MCF 10A (cell line): ENCODE results near the gene AS3MT. TPM values are rescaled to one million over a fixed set of nuclear protein-coding genes. Genes with fewer than 3 reads are reported as not detected.

ENCODE experiments used
- BruUV-seq: library from RNA; stranded (reverse); fragments of 400-500 nt; replicated peaks from 2 replicates; lab custom pipeline; 2021; lab: Mats Ljungman, UMichigan
- CTCF ChIA-PET: fragments of 300-600 bp; sonication (Branson Sonifier 250); formaldehyde crosslinking; extraction: SDS; loops from one replicate; lab custom pipeline; 2021; ENCODE audit warnings: antibody characterized with exemption, inconsistent platforms; lab: Yijun Ruan, JAX
- POLR2A ChIA-PET: fragments of 300-600, 350-650 bp; sonication (Branson Sonifier 250); formaldehyde crosslinking; extraction: SDS; loops from one replicate; lab custom pipeline; 2020; ENCODE audit warnings: antibody characterized with exemption, inconsistent platforms; lab: Yijun Ruan, JAX
- DNase-seq: peaks from one replicate; pipeline ENCODE4 v3.0.0-alpha.2; 2018; ENCODE audit not compliant: unreplicated experiment
- H3K27ac Mint-ChIP-seq: one replicate; pipeline ENCODE4 v1.8.0; 2022; ENCODE audit warnings: mild to moderate bottlenecking, low read depth, mixed read lengths; ENCODE audit not compliant: unreplicated experiment
- H3K27me3 Mint-ChIP-seq: one replicate; pipeline ENCODE4 v1.8.0; 2022; ENCODE audit warnings: mixed read lengths; ENCODE audit not compliant: insufficient read depth, unreplicated experiment
- H3K36me3 Mint-ChIP-seq: one replicate; pipeline ENCODE4 v1.8.0; 2022; ENCODE audit warnings: mild to moderate bottlenecking, moderate library complexity, mixed read lengths; ENCODE audit not compliant: insufficient read depth, unreplicated experiment
- H3K4me1 Mint-ChIP-seq: one replicate; pipeline ENCODE4 v1.8.0; 2022; ENCODE audit warnings: mixed read lengths; ENCODE audit not compliant: insufficient read depth, unreplicated experiment
- H3K4me3 Mint-ChIP-seq: one replicate; pipeline ENCODE4 v1.8.0; 2022; ENCODE audit warnings: mild to moderate bottlenecking, moderate library complexity, mixed read lengths; ENCODE audit not compliant: unreplicated experiment
- H3K9me3 Mint-ChIP-seq: one replicate; pipeline ENCODE4 v1.8.0; 2022; ENCODE audit warnings: mixed read lengths; ENCODE audit not compliant: unreplicated experiment
- CTCF ChIP-seq: fragments of 200-600 bp; IDR thresholded peaks from one replicate; pipeline ENCODE4 v1.8.0; 2022; ENCODE audit warnings: antibody characterized with exemption, mild to moderate bottlenecking; ENCODE audit not compliant: unreplicated experiment
- intact Hi-C: fragments of 100-400 bp; cut with micrococcal nuclease; formaldehyde crosslinking; loops from 2 replicates; pipeline ENCODE4 v1.14.1; 2022
- total RNA-seq: library from RNA; stranded (reverse); gene quantifications from 2 replicates; pipeline ENCODE4 v1.2.3, GENCODE V29; 2022

AS3MT gene
- total RNA-seq, 1 experiment from 2014 or later = 0.26 TPM

DNA sequence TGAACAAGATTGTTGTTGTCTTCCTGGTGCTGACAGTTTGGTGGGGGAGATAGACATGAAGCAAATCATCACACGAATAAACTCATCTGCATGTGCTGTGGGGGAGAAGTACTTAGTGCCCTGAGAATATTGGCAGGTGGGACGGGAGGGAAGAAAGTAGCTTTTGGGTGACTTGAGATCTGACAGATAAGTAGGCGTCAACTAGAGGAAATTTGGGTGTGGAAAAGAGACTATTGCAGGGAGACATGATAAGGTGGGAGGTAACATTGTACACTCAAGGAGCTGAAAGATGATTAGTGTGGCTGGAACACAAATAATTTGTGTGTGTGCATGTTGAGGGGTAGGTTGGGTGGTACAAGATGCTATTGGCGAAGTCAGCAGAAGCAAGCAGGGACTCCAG is 78.9 kb downstream of the AS3MT start:
- ChIA-PET POLR2A (no interaction called here), CTCF (interaction anchor here (0.6 to 0.7 kb wide), 2 partner anchors 31 to 655 kb away, joined by 3 to 5 read pairs; no protein-coding TSS in a partner anchor)
- Mint-ChIP-seq H3K4me1 (no peaks in the 10 kb centered on the region), H3K27me3 (no peaks in the 10 kb centered on the region), H3K36me3 (no peaks in the 10 kb centered on the region), H3K27ac (no peak overlapping the region), H3K9me3 (no peaks in the 10 kb centered on the region), H3K4me3 (no peak overlapping the region)
- intact Hi-C loops = no loop called here
- BruUV-seq = no TSS peak
- TF ChIP-seq CTCF = no peak
- DNase-seq = no peak

DNA sequence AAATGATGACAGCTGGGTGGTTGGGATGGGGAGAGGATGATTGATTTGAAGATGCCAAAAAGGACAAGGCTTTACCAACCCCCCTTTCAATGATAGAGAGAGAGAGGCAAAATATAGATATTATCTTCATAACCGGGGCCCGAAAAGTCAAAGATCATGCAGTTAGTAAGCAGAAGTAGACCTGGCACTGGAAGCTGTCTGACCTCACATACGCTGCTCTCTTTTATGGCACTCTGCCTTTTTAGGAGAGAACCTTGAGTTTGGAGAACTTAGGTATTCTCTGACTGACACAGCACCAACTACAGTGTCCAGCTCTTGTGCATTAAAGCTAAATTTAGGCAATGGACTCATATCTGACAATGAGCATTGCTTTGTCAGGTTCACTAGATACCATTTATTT is 79.5 kb downstream of the AS3MT start:
- Mint-ChIP-seq H3K9me3 (no peaks in the 10 kb centered on the region), H3K27me3 (no peaks in the 10 kb centered on the region), H3K27ac (no peak overlapping the region), H3K4me1 (no peaks in the 10 kb centered on the region), H3K36me3 (no peaks in the 10 kb centered on the region), H3K4me3 (no peak overlapping the region)
- TF ChIP-seq CTCF = no peak
- ChIA-PET CTCF (interaction anchor here (0.6 to 0.7 kb wide), 2 partner anchors 414 to 764 kb away, joined by 3 read pairs; no protein-coding TSS in a partner anchor), POLR2A (interaction anchor here (1.0 kb wide), 1 partner anchor 12 kb away, joined by 3 read pairs; no protein-coding TSS in a partner anchor)
- intact Hi-C loops = no loop called here
- BruUV-seq = no TSS peak
- DNase-seq = no peak

GRCh38 chr10:102949916-102950315 is 80.6 kb downstream of the AS3MT start:
- no peak for DNase-seq
- Mint-ChIP-seq H3K36me3 (no peaks in the 10 kb centered on the region), H3K27me3 (no peaks in the 10 kb centered on the region), H3K9me3 (no peaks in the 10 kb centered on the region), H3K4me3 (no peak overlapping the region), H3K27ac (no peak overlapping the region), H3K4me1 (no peaks in the 10 kb centered on the region)
- intact Hi-C loops = no loop called here
- ChIA-PET CTCF (no interaction called here), POLR2A (interaction anchor here (0.7 to 1.0 kb wide), 3 partner anchors 13 to 58 kb away, joined by 3 read pairs; no protein-coding TSS in a partner anchor)
- no peak for TF ChIP-seq CTCF
- BruUV-seq = no TSS peak

DNA sequence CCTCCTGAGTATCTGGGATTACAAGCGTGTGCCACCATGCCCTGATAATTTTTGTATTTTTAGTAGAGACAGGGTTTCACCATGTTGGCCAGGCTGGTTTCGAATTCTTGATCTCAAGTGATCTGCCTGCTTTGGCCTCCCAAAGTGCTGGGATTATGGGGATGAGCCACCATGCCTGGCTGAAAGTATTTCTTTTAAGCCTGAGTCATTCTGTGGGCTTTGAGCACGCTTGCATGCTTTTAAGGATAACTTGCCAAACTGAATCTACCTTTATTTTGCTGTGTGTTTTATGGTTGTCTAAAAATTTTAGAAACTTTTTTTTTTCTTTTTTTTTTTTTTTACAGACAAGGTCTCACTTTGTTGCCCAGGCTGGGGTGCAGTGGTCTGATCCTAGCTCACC is 82.0 kb downstream of the AS3MT start:
- intact Hi-C loops = no loop called here
- no peaks in the 10 kb centered on the region for H3K4me1 Mint-ChIP-seq
- H3K27ac Mint-ChIP-seq = no peak overlapping the region
- H3K9me3 Mint-ChIP-seq = no peaks in the 10 kb centered on the region
- H3K36me3 Mint-ChIP-seq = no peaks in the 10 kb centered on the region
- BruUV-seq = no TSS peak
- no peak overlapping the region for H3K4me3 Mint-ChIP-seq
- TF ChIP-seq CTCF = no peak
- DNase-seq = no peak
- POLR2A ChIA-PET = no interaction called here
- no peaks in the 10 kb centered on the region for H3K27me3 Mint-ChIP-seq
- CTCF ChIA-PET = no interaction called here

Other genes with a start within 250 kb of the AS3MT start
- 73.5 and 78.1 TPM in 2 replicates for gene TRIM8, start 225.0 kb upstream of the AS3MT start, total RNA-seq
- 6.8 and 7.0 TPM in 2 replicates for gene ARL3, start 155.1 kb upstream of the AS3MT start, total RNA-seq
- 7.2 and 12.9 TPM in 2 replicates for gene SFXN2, start 154.8 kb upstream of the AS3MT start, total RNA-seq
- 19.8 and 24.8 TPM in 2 replicates for gene WBP1L, start 125.5 kb upstream of the AS3MT start, total RNA-seq
- gene CYP17A1, start 32.1 kb upstream of the AS3MT start, total RNA-seq = not detected in 2 replicates
- 13.1 and 18.0 TPM in 2 replicates for gene BORCS7, start 15.2 kb upstream of the AS3MT start, total RNA-seq
- 5.6 and 7.4 TPM in 2 replicates for gene CNNM2, start 48.8 kb downstream of the AS3MT start, total RNA-seq